Measurements from ENCODE around the gene NKAIN1. TPM values are rescaled to one million over a fixed set of nuclear protein-coding genes. Genes with fewer than 3 reads are reported as not detected.
A peak's percentile ranks its signal among the peaks of the same experiment; 100 is the strongest.
"Not testable (repeated sequence)": the region's sequence is repeated elsewhere in the genome, so short reads cannot be mapped to it uniquely, and the experiment has no call there.

The NKAIN1 gene
- not detected for total RNA-seq
- under 1 TPM in 1 of 3 donors, not detected in 2; 0.08 TPM for polyA plus RNA-seq
- long read RNA-seq, donor 1 = 0 reads
- long read RNA-seq, donor 2 = 0 reads

GRCh38 chr1:31239653-31240241, at the start of gene NKAIN1:
TSS of gene NKAIN1 (minus strand) at chr1:31239887. CDS start at chr1:31239547, 340 bp downstream.
- Histone ChIP-seq H3K36me3 (no peaks in the 10 kb centered on the region), H3K27me3 (replicated peaks in 1 of 7) (peaks cover 0 to 72% (median 50%) of the 10 kb centered on the region in 7 donors), H3K4me3 (peak within 1 kb of the TSS in 6 of 8 donors; percentile 13 to 61 (median 27)), H3K4me1 (peaks cover 0 to 25% (median 17%) of the 10 kb centered on the region in 6 donors), H3K9me3 (no peaks in the 10 kb centered on the region), H3K27ac (no peak within 1 kb of the TSS)
- TF ChIP-seq POLR2A (IDR thresholded peaks at IDR 0.05) (no peak), CTCF (IDR thresholded peaks at IDR 0.05 in 8 of 11, conservative IDR thresholded peaks at IDR 0.05 in 3 of 11) (no peak), POLR2AphosphoS5 (IDR thresholded peaks at IDR 0.05) (no peak)
- 1 to 16% (median 3%) methylated on average over 13 to 57 of the region's 57 CpGs for WGBS, 5 donors
- DNase-seq = no peak
- intact Hi-C loops (cut with DNase I; ENCODE audit: low total_unique reads) = no loop called here

GRCh38 chr1:31289021-31289420, 49.3 kb upstream of the NKAIN1 start:
- H3K36me3 ChIP-seq = peaks cover 7 to 100% (median 76%) of the 10 kb centered on the region in 6 donors
- 39 to 58% (median 46%) methylated on average over 4 of the region's 4 CpGs for WGBS, 5 donors
- DNase-seq = no peak

GRCh38 chr1:31287791-31288190, 48.1 kb upstream of the NKAIN1 start:
- H3K27me3 ChIP-seq (replicated peaks in 1 of 7); H3K4me1 ChIP-seq; H3K4me3 ChIP-seq; intact Hi-C loops (cut with DNase I; ENCODE audit: low total_unique reads); H3K27ac ChIP-seq; DNase-seq; H3K9me3 ChIP-seq: not testable (repeated sequence)
- peaks cover 7 to 100% (median 79%) of the 10 kb centered on the region in 6 donors for H3K36me3 ChIP-seq
- 95 to 100% (median 97%) methylated on average over 4 of the region's 4 CpGs for WGBS, 5 donors

More at GRCh38 chr1:31289021-31289420, 49.3 kb upstream of the NKAIN1 start:
- Histone ChIP-seq H3K27ac (no peak overlapping the region), H3K9me3 (no peaks in the 10 kb centered on the region), H3K4me3 (no peak overlapping the region), H3K4me1 (peaks cover 0 to 12% (median under 1%) of the 10 kb centered on the region in 6 donors), H3K27me3 (replicated peaks in 1 of 7) (no peaks in the 10 kb centered on the region)
- intact Hi-C loops (cut with DNase I; ENCODE audit: low total_unique reads) = no loop called here
- TF ChIP-seq POLR2AphosphoS5 (IDR thresholded peaks at IDR 0.05) = no peak
- TF ChIP-seq POLR2A (IDR thresholded peaks at IDR 0.05) = no peak
- no peak for TF ChIP-seq CTCF (IDR thresholded peaks at IDR 0.05 in 8 of 11, conservative IDR thresholded peaks at IDR 0.05 in 3 of 11)

GRCh38 chr1:31282426-31282825, 42.7 kb upstream of the NKAIN1 start:
- H3K36me3 ChIP-seq = peaks cover 3 to 100% (median 71%) of the 10 kb centered on the region in 6 donors

GRCh38 chr1:31273619-31274018, 33.9 kb upstream of the NKAIN1 start:
- TF ChIP-seq POLR2A (IDR thresholded peaks at IDR 0.05) (no peak), POLR2AphosphoS5 (IDR thresholded peaks at IDR 0.05) (no peak), CTCF (IDR thresholded peaks at IDR 0.05 in 8 of 11, conservative IDR thresholded peaks at IDR 0.05 in 3 of 11) (no peak)
- Histone ChIP-seq H3K4me3 (no peak overlapping the region), H3K27ac (no peak overlapping the region), H3K4me1 (no peaks in the 10 kb centered on the region), H3K9me3 (no peaks in the 10 kb centered on the region), H3K27me3 (replicated peaks in 1 of 7) (no peaks in the 10 kb centered on the region), H3K36me3 (peaks cover 3 to 100% (median 78%) of the 10 kb centered on the region in 6 donors)
- DNase-seq = no peak
- 82 to 90% (median 85%) methylated on average over 2 of the region's 2 CpGs for WGBS, 5 donors
- intact Hi-C loops (cut with DNase I; ENCODE audit: low total_unique reads) = no loop called here

More at GRCh38 chr1:31282426-31282825, 42.7 kb upstream of the NKAIN1 start:
- H3K4me1 ChIP-seq; intact Hi-C loops (cut with DNase I; ENCODE audit: low total_unique reads); DNase-seq; H3K27ac ChIP-seq; H3K27me3 ChIP-seq (replicated peaks in 1 of 7); H3K4me3 ChIP-seq; H3K9me3 ChIP-seq: not testable (repeated sequence)
- WGBS, 5 donors = 96 to 98% (median 97%) methylated on average over 9 of the region's 9 CpGs
